ENCODE data around the gene AFAP1L2.

Gene AFAP1L2

DNA sequence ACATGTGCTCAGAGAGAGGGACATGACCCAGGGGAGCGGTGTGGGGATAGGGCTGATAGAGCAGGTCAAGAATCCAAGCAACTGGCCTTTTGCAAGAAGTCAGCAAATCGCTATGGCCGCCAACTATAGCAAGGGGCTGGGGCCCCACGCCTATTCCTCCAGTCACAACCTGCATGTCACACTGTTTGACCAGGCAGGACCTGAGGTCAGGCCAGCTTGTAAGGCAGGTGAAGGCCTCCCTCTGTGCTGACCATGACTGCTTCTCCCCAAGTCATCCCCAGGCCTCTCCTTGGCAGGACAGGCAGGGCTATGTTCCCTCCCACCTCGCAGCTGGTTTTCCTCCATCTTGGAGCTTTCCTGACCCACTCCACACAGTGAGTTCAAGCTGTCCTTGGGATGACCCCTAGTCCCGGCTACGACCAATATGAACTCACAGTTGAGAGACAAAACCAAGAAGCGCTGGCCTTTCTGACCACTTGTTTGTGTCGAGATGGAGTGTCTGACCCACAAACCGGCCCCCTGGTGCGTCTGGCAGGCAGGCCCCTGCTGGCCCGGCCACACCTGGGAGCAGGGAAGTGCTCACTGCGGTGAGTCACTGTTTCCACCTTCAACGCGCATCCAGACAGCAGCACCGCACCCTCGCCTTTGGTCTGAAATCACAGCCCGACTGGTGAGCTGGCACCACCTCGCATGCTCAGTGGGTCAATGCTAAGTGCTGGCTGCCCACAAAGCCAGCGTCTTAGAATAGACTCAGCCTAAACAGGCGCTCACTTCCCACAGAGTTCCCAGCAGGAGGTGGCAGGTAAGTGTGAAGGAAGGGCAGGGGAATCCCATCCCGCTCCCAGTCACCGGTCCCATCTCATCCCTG, 83.8 kb downstream of the AFAP1L2 start:
- Histone ChIP-seq H3K4me3 (ENCODE audit: low read depth, low read length) (no peak overlapping the region), H3K36me3 (no peaks in the 10 kb centered on the region), H3K4me1 (no peaks in the 10 kb centered on the region), H3K27me3 (no peaks in the 10 kb centered on the region), H3K9me3 (no peaks in the 10 kb centered on the region)
- TF ChIP-seq, protein P1, sequence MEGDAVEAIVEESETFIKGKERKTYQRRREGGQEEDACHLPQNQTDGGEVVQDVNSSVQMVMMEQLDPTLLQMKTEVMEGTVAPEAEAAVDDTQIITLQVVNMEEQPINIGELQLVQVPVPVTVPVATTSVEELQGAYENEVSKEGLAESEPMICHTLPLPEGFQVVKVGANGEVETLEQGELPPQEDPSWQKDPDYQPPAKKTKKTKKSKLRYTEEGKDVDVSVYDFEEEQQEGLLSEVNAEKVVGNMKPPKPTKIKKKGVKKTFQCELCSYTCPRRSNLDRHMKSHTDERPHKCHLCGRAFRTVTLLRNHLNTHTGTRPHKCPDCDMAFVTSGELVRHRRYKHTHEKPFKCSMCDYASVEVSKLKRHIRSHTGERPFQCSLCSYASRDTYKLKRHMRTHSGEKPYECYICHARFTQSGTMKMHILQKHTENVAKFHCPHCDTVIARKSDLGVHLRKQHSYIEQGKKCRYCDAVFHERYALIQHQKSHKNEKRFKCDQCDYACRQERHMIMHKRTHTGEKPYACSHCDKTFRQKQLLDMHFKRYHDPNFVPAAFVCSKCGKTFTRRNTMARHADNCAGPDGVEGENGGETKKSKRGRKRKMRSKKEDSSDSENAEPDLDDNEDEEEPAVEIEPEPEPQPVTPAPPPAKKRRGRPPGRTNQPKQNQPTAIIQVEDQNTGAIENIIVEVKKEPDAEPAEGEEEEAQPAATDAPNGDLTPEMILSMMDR (IDR thresholded peaks at IDR 0.05; ENCODE audit: low read depth, low read length): no peak
- no peak for DNase-seq

DNA sequence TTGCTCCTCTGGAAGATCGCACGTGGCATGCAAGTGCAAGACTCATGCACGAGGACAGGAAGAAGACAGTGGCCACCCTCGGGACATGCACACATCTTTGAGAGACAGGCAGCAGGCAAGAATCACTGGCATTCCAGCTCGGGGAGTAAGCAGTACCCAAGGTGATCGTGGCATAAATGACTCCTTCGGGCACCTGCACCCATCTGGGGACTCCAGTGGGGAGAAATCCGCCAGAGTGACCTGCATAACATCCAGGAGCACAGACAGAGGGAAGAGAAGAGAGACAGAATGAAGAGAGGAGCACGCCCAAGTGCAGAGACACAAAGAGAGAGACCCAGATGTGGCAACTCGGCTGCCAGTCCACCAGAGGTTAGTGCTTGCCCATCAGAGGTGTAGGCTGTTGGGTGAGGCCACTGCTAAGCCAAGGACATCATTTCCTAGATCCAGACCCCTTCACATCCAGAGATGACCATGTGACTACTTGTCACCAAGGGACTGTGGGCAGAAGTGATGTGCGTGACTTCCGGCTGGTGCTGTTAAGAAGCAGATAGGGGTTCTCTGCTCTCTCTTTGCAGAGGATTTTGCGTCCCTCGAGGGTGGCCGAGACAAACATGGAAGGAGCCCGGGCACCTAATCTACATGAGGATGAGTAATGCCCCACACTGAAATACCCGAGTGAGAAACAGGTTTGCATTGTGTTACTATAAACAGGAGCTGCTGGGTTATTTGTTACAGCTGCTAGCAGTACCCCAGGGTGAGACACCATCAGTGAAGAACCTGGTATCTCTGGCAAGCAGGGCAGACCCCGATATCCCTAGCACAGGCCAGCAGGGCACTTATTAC, 84.7 kb downstream of the AFAP1L2 start:
- Histone ChIP-seq H3K9me3 (no peaks in the 10 kb centered on the region), H3K4me3 (ENCODE audit: low read depth, low read length) (no peak overlapping the region)
- TF ChIP-seq, protein P1 (IDR thresholded peaks at IDR 0.05; ENCODE audit: low read depth, low read length): no peak

DNA sequence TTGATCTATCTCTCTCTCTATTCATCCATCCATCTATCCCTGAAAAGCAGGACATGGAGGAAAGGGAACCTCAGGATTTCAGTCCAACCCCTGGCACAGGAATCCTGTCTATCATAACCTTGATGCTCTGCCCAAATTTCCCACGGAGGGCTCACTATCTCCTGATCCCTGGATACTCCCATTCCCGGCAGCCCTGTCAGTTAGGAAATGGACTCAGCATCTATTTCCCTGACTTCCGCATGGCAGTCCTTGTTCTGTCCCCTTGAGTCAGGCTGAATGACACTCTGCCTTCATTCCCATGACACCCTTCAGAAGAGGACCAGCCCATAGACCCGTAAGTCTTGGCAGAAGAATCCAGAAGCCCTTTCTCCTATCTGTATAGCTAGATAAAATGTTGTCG, 87.6 kb downstream of the AFAP1L2 start:
- Histone ChIP-seq H3K4me1 (no peaks in the 10 kb centered on the region), H3K9me3 (no peaks in the 10 kb centered on the region), H3K36me3 (no peaks in the 10 kb centered on the region), H3K4me3 (ENCODE audit: low read depth, low read length) (no peak overlapping the region), H3K27me3 (no peaks in the 10 kb centered on the region)
- no peak for DNase-seq
- TF ChIP-seq, protein P1 (IDR thresholded peaks at IDR 0.05; ENCODE audit: low read depth, low read length): no peak

More for the DNA sequence above, 84.7 kb downstream of the AFAP1L2 start:
- H3K4me1 ChIP-seq: no peaks in the 10 kb centered on the region
- no peak for DNase-seq
- H3K27me3 ChIP-seq: no peaks in the 10 kb centered on the region
- H3K36me3 ChIP-seq: no peaks in the 10 kb centered on the region

DNA sequence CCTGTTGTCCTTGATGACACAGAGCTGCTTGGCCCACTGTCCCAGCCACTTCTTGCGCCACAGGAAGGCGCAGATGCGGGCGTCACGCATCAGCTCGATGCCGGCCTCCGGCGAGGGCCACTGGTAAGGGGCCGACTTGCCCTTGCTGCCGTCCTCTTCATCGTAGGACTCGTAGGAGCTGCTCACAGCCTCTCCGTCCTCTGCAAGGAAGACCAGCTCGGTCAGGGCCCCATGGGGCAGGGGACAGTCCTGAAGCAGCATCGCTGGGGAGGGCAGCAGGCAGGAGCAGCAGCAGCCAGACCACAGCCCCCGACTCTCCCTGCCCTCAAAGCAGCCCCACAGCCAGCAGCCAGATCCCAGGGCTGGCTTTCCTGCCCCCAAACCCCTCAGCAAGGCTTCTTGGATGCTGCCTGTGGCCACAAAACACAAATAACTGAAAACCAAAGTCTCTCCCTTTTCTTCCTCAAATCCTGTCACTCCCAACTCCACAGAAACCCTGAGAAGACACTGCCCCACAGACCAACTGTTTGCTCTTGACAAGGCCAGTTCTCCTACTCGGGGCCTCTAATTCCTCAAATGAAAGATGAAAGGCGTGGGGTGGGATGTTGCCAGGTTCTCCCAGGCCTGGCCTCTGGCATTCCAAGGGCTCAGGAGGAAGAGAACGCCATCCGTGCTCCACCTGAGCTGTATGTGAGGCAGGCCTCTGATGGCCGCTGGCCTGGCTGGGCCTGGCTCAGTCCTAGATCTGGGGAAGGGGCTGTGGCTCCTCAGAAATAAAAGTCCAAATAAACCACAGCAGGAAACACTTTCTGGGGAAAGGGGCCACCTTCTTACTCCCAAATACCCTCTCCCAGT, 88.5 kb downstream of the AFAP1L2 start:
- no peaks in the 10 kb centered on the region for H3K36me3 ChIP-seq
- TF ChIP-seq, protein P1 (IDR thresholded peaks at IDR 0.05; ENCODE audit: low read depth, low read length): no peak
- no peaks in the 10 kb centered on the region for H3K4me1 ChIP-seq
- H3K4me3 ChIP-seq (ENCODE audit: low read depth, low read length): no peak overlapping the region
- no peaks in the 10 kb centered on the region for H3K9me3 ChIP-seq
- H3K27me3 ChIP-seq: no peaks in the 10 kb centered on the region
- DNase-seq: no peak

DNA sequence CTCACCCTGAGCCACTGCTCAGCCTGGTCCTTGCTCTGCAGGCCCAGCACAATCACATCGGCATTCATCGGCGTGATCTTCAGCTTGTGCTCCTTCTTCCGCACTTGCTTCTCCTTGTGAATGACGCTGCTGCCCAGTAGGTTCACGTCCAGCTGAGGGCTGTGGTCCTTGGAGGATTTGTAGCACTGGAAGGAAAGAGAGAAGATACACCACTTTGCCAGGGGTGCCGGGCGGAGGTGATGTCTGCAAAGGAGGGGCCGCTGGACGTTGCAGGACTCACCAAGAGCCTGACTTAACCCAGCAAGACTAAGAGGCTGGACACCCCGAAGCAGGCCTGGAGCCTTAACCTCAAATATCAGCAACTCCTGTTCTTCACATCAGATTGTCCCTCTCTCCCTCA, 90.4 kb downstream of the AFAP1L2 start:
- H3K4me3 ChIP-seq (ENCODE audit: low read depth, low read length): no peak overlapping the region
- DNase-seq: no peak
- H3K36me3 ChIP-seq: no peaks in the 10 kb centered on the region
- H3K9me3 ChIP-seq: no peaks in the 10 kb centered on the region
- H3K27me3 ChIP-seq: no peaks in the 10 kb centered on the region
- TF ChIP-seq, protein P1 (IDR thresholded peaks at IDR 0.05; ENCODE audit: low read depth, low read length): no peak
- no peaks in the 10 kb centered on the region for H3K4me1 ChIP-seq

All from BE2C (cell line).